RWPE1 (cell line): ENCODE data around the gene CTF1.
A peak's percentile ranks its signal among the peaks of the same experiment; 100 is the strongest.

Source experiments
- CTCF ChIA-PET: fragments of 350-600 bp; sonication (Branson Sonifier 250); formaldehyde crosslinking; extraction: SDS; loops from one replicate; lab custom pipeline; 2021; lab: Yijun Ruan, JAX
- POLR2A ChIA-PET: fragments of 400-600 bp; formaldehyde crosslinking; extraction: SDS; loops from one replicate; lab custom pipeline; 2020; ENCODE audit warnings: antibody characterized with exemption; ENCODE audit not compliant: low non-redundant PET; lab: Yijun Ruan, JAX
- DNase-seq: peaks from one replicate; pipeline ENCODE4 v3.0.0; 2012; ENCODE audit warnings: low spot score
- H3K27ac ChIP-seq: fragments of 450-650 bp; 2 replicates; pipeline ENCODE4 v1.5.1; 2017
- CTCF ChIP-seq: fragments of 450-650 bp; conservative IDR thresholded peaks from 2 replicates; pipeline ENCODE4 v1.5.1; 2017; ENCODE audit warnings: low read depth, mild to moderate bottlenecking

Gene CTF1

GRCh38 chr16:30947541-30947858, 51.1 kb downstream of the CTF1 start:
- ChIA-PET POLR2A (no interaction called here), CTCF (interaction anchor here (0.6 to 1.0 kb wide), 2 partner anchors 13 to 130 kb away, joined by 3 to 5 read pairs; no protein-coding TSS in a partner anchor)
- H3K27ac ChIP-seq: peak overlapping the region; percentile 98
- no peak for TF ChIP-seq CTCF
- no peak for DNase-seq

GRCh38 chr16:30947859-30948666, 51.6 kb downstream of the CTF1 start:
- peak overlapping the region; percentile 98 for H3K27ac ChIP-seq
- POLR2A ChIA-PET: no interaction called here
- no peak for TF ChIP-seq CTCF
- CTCF ChIA-PET: no interaction called here
- DNase-seq: peak; percentile 92

GRCh38 chr16:30948667-30949649, 52.5 kb downstream of the CTF1 start, which contains the start of gene ORAI3:
ORAI3 (plus strand) TSS chr16:30949068; CDS start chr16:30949290, 222 bp downstream.
- POLR2A ChIA-PET: interaction anchor here (0.6 kb wide), 1 partner anchor 144 kb away, joined by 4 read pairs; no protein-coding TSS in a partner anchor
- peak within 1 kb of the TSS; percentile 98 for H3K27ac ChIP-seq
- CTCF ChIA-PET: interaction anchor here (0.5 to 1.7 kb wide), 5 partner anchors 8 to 154 kb away, joined by 3 to 11 read pairs (median 4); no protein-coding TSS in a partner anchor
- TF ChIP-seq CTCF: no peak
- peak; percentile 48 for DNase-seq

- CTCF ChIA-PET: interaction anchor here (0.6 to 1.7 kb wide), 5 partner anchors 8 to 115 kb away, joined by 3 to 11 read pairs (median 4); no protein-coding TSS in a partner anchor
- peak overlapping the region; percentile 98 for H3K27ac ChIP-seq
- no peak for TF ChIP-seq CTCF
- peak; percentile 88 for DNase-seq
- POLR2A ChIA-PET: no interaction called here
Observed at GRCh38 chr16:30949650-30950515, 53.5 kb downstream of the CTF1 start.

- no peak for DNase-seq
- no peak for TF ChIP-seq CTCF
- ChIA-PET POLR2A (no interaction called here), CTCF (interaction anchor here (1.1 to 1.7 kb wide), 2 partner anchors 9 to 49 kb away, joined by 4 to 11 read pairs; no protein-coding TSS in a partner anchor)
- peak overlapping the region; percentile 98 for H3K27ac ChIP-seq
Observed at GRCh38 chr16:30950516-30951065, 54.2 kb downstream of the CTF1 start.
